GM23248 (cell line): ENCODE data around the gene ANKRD28. TPM values are rescaled to one million over a fixed set of nuclear protein-coding genes. Genes with fewer than 3 reads are reported as not detected.

Experiments
- DNase-seq: peaks from one replicate; pipeline ENCODE4 v3.0.0-alpha.2; 2015
- H2AFZ ChIP-seq: fragments of 200-600 bp; sonication (generic); 2 replicates; pipeline ENCODE4 v1.6.1; 2016; ENCODE audit warnings: antibody characterized with exemption
- H3F3A ChIP-seq: fragments of 200-600 bp; sonication (generic); 2 replicates; pipeline ENCODE4 v1.6.1; 2016; ENCODE audit warnings: mild to moderate bottlenecking, antibody characterized with exemption, mixed run types; ENCODE audit not compliant: insufficient read depth
- H3K27ac ChIP-seq: fragments of 200-600 bp; sonication (generic); 2 replicates; pipeline ENCODE4 v1.5.1; 2016; ENCODE audit warnings: mild to moderate bottlenecking
- H3K27me3 ChIP-seq: fragments of 200-600 bp; sonication (generic); replicated peaks from 2 replicates; pipeline ENCODE4 v1.6.1; 2016; ENCODE audit warnings: mild to moderate bottlenecking; ENCODE audit not compliant: insufficient read depth
- H3K36me3 ChIP-seq: fragments of 200-600 bp; sonication (generic); 2 replicates; pipeline ENCODE4 v1.6.1; 2016; ENCODE audit warnings: low read depth, mild to moderate bottlenecking
- H3K4me1 ChIP-seq: fragments of 200-600 bp; sonication (generic); 2 replicates; pipeline ENCODE4 v1.6.1; 2016; ENCODE audit warnings: mild to moderate bottlenecking; ENCODE audit not compliant: insufficient read depth
- H3K4me2 ChIP-seq: fragments of 200-600 bp; sonication (generic); one replicate; pipeline ENCODE4 v1.6.1; 2016; ENCODE audit warnings: mild to moderate bottlenecking; ENCODE audit not compliant: unreplicated experiment
- H3K4me3 ChIP-seq: fragments of 200-600 bp; sonication (generic); 2 replicates; pipeline ENCODE4 v1.5.1; 2016; ENCODE audit warnings: mild to moderate bottlenecking
- H3K79me2 ChIP-seq: fragments of 200-600 bp; sonication (generic); 2 replicates; pipeline ENCODE4 v1.6.1; 2016; ENCODE audit warnings: mild to moderate bottlenecking; ENCODE audit not compliant: insufficient read depth
- H3K9ac ChIP-seq: fragments of 200-600 bp; sonication (generic); 2 replicates; pipeline ENCODE4 v1.6.1; 2016; ENCODE audit warnings: mild to moderate bottlenecking
- H3K9me2 ChIP-seq: fragments of 200-600 bp; sonication (generic); 2 replicates; pipeline ENCODE4 v1.6.1; 2016; ENCODE audit warnings: mixed run types, mild to moderate bottlenecking, moderate library complexity; ENCODE audit not compliant: insufficient read depth
- H3K9me3 ChIP-seq: fragments of 200-600 bp; sonication (generic); one replicate; pipeline ENCODE4 v1.6.1; 2017; ENCODE audit warnings: low read depth
- H4K20me1 ChIP-seq: fragments of 200-600 bp; sonication (generic); 2 replicates; pipeline ENCODE4 v1.6.0; 2016; ENCODE audit not compliant: insufficient read depth
- EZH2 ChIP-seq: fragments of 200-600 bp; sonication (generic); IDR thresholded peaks from 2 replicates; pipeline ENCODE4 v1.6.1; 2018; ENCODE audit warnings: antibody characterized with exemption, mild to moderate bottlenecking; ENCODE audit not compliant: insufficient read depth, poor library complexity, severe bottlenecking
- EZH2phosphoT487 ChIP-seq: fragments of 200-600 bp; sonication (generic); IDR thresholded peaks from 2 replicates; pipeline ENCODE4 v1.6.1; 2018; ENCODE audit warnings: antibody characterized with exemption, moderate library complexity, mild to moderate bottlenecking, low read depth; ENCODE audit not compliant: insufficient read depth
- WGBS, 2 experiments: methylation state at CpG; one replicate each; pipeline ENCODE4 v1.1.6; 2015 to 2017; ENCODE audit warnings: low lambda C conversion rate in 2 of 2, low coverage in 1 of 2; ENCODE audit errors: missing lambda C conversion rate in 2 of 2; 5-methylcytosine and 5-hydroxymethylcytosine counted together
- in situ Hi-C: fragments of 300-500 bp; cut with MboI; formaldehyde crosslinking; loops from 2 replicates; pipeline ENCODE4 v1.15.0; 2020
- polyA plus RNA-seq: library from polyadenylated mRNA; unstranded; fragments of >200 nt; fragmentation: Nextera tagmentation; extraction: Ambion mirVana; gene quantifications from 2 replicates; pipeline ENCODE4 v1.2.1, GENCODE V29; 2016
- total RNA-seq: library from RNA; depleted of rRNA; stranded (reverse); fragments of >200 nt; shearing (Covaris generic); gene quantifications from 2 replicates; pipeline ENCODE4 v1.2.3, GENCODE V29; 2014

The ANKRD28 gene
- total and polyA plus RNA-seq, 2 experiments from 2014 or later: 23.1 to 55.6 TPM

GRCh38 chr3:15758295-15758694 is 39.5 kb downstream of the ANKRD28 start:
- Histone ChIP-seq H3K79me2 (peaks cover 99% of the 10 kb centered on the region), H3K9me3 (no peaks in the 10 kb centered on the region), H3K4me1 (peaks cover 22% of the 10 kb centered on the region), H3F3A (no peaks in the 10 kb centered on the region), H3K4me3 (no peak overlapping the region), H4K20me1 (no peaks in the 10 kb centered on the region), H3K4me2 (no peak overlapping the region), H3K9ac (no peak overlapping the region), H3K27ac (peak overlapping the region; percentile 50), H3K27me3 (no peaks in the 10 kb centered on the region), H2AFZ (no peak overlapping the region), H3K9me2 (no peaks in the 10 kb centered on the region), H3K36me3 (peaks cover 30% of the 10 kb centered on the region; the same call in 1 of the 2 replicates)
- 53 to 59% methylated on average over 3 of the region's 3 CpGs for WGBS, 2 experiments
- peak; percentile 51 for DNase-seq
- TF ChIP-seq EZH2: no peak
- TF ChIP-seq EZH2phosphoT487: no peak
- in situ Hi-C loops: no loop called here

DNA sequence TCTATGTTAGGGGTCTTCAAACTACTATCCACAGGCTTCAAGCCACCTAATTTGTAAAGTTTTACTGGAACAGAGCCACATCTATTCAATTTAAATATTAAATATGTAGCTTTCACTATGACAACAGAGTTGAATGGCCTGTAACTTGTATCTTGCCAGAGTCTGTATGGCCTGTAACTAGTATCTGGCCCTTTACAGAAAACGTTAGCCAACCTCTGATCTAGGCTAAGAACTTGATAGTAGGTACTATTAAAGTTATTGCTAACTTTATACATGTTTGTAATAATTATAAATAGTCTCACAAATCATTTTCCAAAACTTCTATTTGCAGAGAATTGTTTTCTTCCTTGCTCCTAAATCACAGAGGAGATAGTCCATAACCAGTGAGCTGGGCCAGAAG is 40.0 kb downstream of the ANKRD28 start:
- H3K79me2 ChIP-seq: peaks cover 99% of the 10 kb centered on the region
- no peak overlapping the region for H3K9ac ChIP-seq
- peak overlapping the region; percentile 50 for H3K27ac ChIP-seq
- WGBS, 2 experiments: 92 to 97% methylated on average over 1 of the region's 1 CpG
- no peak overlapping the region for H3K4me2 ChIP-seq
- no peak for TF ChIP-seq EZH2
- no peak for TF ChIP-seq EZH2phosphoT487
- H4K20me1 ChIP-seq: no peaks in the 10 kb centered on the region
- no peaks in the 10 kb centered on the region for H3K27me3 ChIP-seq
- in situ Hi-C loops: no loop called here
- H3K4me1 ChIP-seq: peaks cover 22% of the 10 kb centered on the region
- no peaks in the 10 kb centered on the region for H3K9me2 ChIP-seq
- H2AFZ ChIP-seq: no peak overlapping the region
- no peaks in the 10 kb centered on the region for H3K9me3 ChIP-seq
- H3K36me3 ChIP-seq: 0 out of 2 replicates have a peak, but pooled peaks cover 26% of the 10 kb centered on the region
- no peak for DNase-seq
- no peaks in the 10 kb centered on the region for H3F3A ChIP-seq
- no peak overlapping the region for H3K4me3 ChIP-seq

DNA sequence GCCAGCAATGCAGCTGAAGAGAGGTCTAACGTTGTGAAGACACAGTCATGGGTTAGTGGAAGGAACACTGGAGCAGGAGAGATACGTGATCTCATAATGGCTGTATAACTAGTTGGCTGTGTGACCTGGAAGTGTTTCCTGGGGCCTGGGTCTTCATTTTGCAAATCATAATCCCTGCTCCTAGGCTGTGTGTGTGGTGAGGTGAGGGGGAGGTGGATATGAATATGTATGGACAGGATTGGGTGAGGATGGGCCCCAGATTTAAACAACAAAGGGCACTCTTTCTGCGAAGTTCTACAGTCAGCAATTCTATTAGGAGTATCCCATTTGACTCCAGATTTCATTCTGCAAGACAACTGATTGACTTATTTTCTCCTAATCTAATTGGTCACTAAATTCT is 41.3 kb downstream of the ANKRD28 start:
- Histone ChIP-seq H3K9me3 (no peaks in the 10 kb centered on the region), H3K4me1 (peaks cover 22% of the 10 kb centered on the region), H3K9me2 (no peaks in the 10 kb centered on the region), H3K27ac (no peak overlapping the region), H3K27me3 (no peaks in the 10 kb centered on the region), H3K36me3 (peaks cover 21% of the 10 kb centered on the region; the same call in 1 of the 2 replicates), H3K79me2 (peaks cover 98% of the 10 kb centered on the region), H3F3A (no peaks in the 10 kb centered on the region), H3K4me3 (no peak overlapping the region), H2AFZ (no peak overlapping the region), H3K4me2 (no peak overlapping the region), H3K9ac (no peak overlapping the region), H4K20me1 (no peaks in the 10 kb centered on the region)
- 84 to 85% methylated on average over 3 of the region's 3 CpGs for WGBS, 2 experiments
- DNase-seq: no peak
- in situ Hi-C loops: no loop called here
- no peak for TF ChIP-seq EZH2phosphoT487
- TF ChIP-seq EZH2: no peak

DNA sequence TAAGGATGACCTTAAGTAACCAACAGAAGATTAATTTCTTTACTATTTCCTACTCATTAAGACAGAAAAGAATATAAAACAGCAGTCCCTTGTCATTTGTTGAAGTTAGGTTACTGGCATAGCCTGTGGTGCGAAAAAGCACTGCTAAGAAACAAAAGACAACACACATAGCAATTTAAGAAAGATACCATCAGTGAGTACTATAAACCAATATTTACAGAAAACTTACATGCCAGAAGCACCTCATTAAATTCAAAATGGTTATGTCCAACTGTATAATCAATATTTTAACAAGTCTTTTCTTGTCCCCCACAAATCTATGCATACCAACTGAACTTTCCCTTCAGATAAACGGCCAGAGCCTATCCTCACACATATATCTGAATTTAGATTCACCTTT is 42.0 kb downstream of the ANKRD28 start:
- no peak overlapping the region for H3K4me3 ChIP-seq
- H3K9me3 ChIP-seq: no peaks in the 10 kb centered on the region
- DNase-seq: no peak
- no peaks in the 10 kb centered on the region for H4K20me1 ChIP-seq
- no peak overlapping the region for H3K27ac ChIP-seq
- 92 to 95% methylated on average over 2 of the region's 2 CpGs for WGBS, 2 experiments
- no peaks in the 10 kb centered on the region for H3K9me2 ChIP-seq
- no peak overlapping the region for H3K4me2 ChIP-seq
- in situ Hi-C loops: no loop called here
- peaks cover 98% of the 10 kb centered on the region for H3K79me2 ChIP-seq
- peaks cover 21% of the 10 kb centered on the region; the same call in 1 of the 2 replicates for H3K36me3 ChIP-seq
- no peaks in the 10 kb centered on the region for H3F3A ChIP-seq
- no peak overlapping the region for H3K9ac ChIP-seq
- no peak for TF ChIP-seq EZH2
- TF ChIP-seq EZH2phosphoT487: no peak
- H2AFZ ChIP-seq: no peak overlapping the region
- H3K4me1 ChIP-seq: peaks cover 22% of the 10 kb centered on the region
- H3K27me3 ChIP-seq: no peaks in the 10 kb centered on the region

DNA sequence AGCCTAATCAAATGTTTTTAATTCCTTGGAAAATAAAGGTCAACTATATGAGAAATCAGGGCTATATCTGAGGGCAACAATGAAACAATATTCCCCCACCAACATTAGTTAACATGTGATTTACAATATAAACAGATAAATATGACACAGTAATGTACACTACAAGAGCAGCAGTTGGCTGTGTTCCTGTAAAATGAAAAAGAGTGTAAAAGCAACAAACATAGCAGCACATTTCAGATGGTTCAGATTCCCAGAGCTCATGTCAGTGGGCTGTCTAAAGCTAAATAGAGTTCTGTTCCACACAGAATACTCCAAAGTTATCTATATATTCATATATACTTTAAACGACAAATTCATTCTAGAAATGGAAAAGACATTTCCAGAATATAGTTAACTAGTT is 42.6 kb downstream of the ANKRD28 start:
- H3K9me3 ChIP-seq: no peaks in the 10 kb centered on the region
- no peak overlapping the region for H3K4me2 ChIP-seq
- H3K9me2 ChIP-seq: no peaks in the 10 kb centered on the region
- H4K20me1 ChIP-seq: no peaks in the 10 kb centered on the region
- no peaks in the 10 kb centered on the region for H3F3A ChIP-seq
- DNase-seq: no peak
- peaks cover 22% of the 10 kb centered on the region for H3K4me1 ChIP-seq
- in situ Hi-C loops: no loop called here
- no peak overlapping the region for H3K4me3 ChIP-seq
- H3K27ac ChIP-seq: no peak overlapping the region
- H3K9ac ChIP-seq: no peak overlapping the region
- no peaks in the 10 kb centered on the region for H3K27me3 ChIP-seq
- WGBS, 2 experiments: 51 to 58% methylated on average over 1 of the region's 1 CpG
- TF ChIP-seq EZH2phosphoT487 (no peak), EZH2 (no peak)
- H3K79me2 ChIP-seq: peaks cover 98% of the 10 kb centered on the region
- H2AFZ ChIP-seq: no peak overlapping the region
- peaks cover 27% of the 10 kb centered on the region; the same call in 1 of the 2 replicates for H3K36me3 ChIP-seq
